Measurements from ENCODE around the gene SPEG. TPM values are rescaled to one million over a fixed set of nuclear protein-coding genes. Genes with fewer than 3 reads are reported as not detected.

SPEG gene
- total and polyA plus RNA-seq, 2 of the 8 experiments (the other 6 are each of a cell fraction or from before 2014, with no cell fraction given), result 19.9 to 32.0 TPM

DNA sequence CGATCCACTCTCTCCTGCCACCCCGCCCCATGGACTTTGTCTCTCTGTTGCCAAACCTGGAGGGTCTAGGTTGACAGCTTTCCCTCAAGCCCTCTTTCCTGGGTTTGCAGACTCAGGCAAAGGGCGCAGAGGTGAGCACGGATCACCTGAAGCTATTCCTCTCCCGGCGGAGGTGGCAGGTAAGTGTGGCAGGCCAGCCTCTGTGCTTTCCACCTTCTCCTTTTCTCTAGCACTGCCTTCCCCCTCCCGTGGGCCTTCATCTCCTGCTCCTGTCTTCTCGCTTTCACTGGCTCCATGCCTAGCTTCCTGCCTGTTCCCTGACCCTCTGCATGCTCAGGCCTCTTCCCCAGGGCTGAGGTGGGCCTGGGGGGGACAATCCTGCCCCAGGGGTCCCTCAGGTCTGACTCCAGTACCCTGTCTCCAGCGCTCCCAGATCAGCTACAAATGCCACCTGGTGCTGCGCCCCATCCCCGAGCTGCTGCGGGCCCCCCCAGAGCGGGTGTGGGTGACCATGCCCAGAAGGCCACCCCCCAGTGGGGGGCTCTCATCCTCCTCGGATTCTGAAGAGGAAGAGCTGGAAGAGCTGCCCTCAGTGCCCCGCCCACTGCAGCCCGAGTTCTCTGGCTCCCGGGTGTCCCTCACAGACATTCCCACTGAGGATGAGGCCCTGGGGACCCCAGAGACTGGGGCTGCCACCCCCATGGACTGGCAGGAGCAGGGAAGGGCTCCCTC, 48.2 kb downstream of the SPEG start:
- FAIRE-seq (no peak), DNase-seq (ENCODE audit: low read depth in 1 of 2, low spot score in 2 of 2) (no peak)
- CTCF ChIA-PET (ENCODE audit: partially characterized antibody), result interaction anchor here (0.6 to 113.1 kb wide), 9 partner anchors 7 to 185 kb away, joined by 3 to 7248 read pairs (median 11); partner anchors contain the start of genes ASIC4, CHPF, DES and DNPEP
- no peak overlapping the region for H3K4me2 ChIP-seq (ENCODE audit: insufficient read depth in 1 of 2, low read depth in 2 of 2, low read length in 2 of 2)
- H4K91ac ChIP-seq (replicated peaks; ENCODE audit: insufficient read length, low read length), result no peak overlapping the region
- peaks cover 8% of the 10 kb centered on the region; the same call in 1 of the 2 replicates for H3K23me2 ChIP-seq (ENCODE audit: low read depth, low read length)
- no peaks in the 10 kb centered on the region for H3K79me2 ChIP-seq (ENCODE audit: control insufficient read depth in 1 of 2, insufficient read depth in 2 of 2, low read length in 2 of 2)
- no peak overlapping the region for H3K4me3 ChIP-seq (ENCODE audit: extremely low read depth in 1 of 4, insufficient read depth in 2 of 4, low read depth in 3 of 4, low read length in 4 of 4)
- 78% methylated on average over 13 of the region's 17 CpGs; no CpG with 5 or more reads in 1 of the 2 experiments for WGBS, 2 experiments (ENCODE audit: extremely low coverage in 1 of 2, insufficient coverage in 1 of 2, insufficient read length in 1 of 2, insufficient replicate concordance in 2 of 2, low coverage in 1 of 2, low lambda C conversion rate in 2 of 2, missing lambda C conversion rate in 1 of 2)
- H3K9ac ChIP-seq (replicated peaks in 1 of 4; ENCODE audit: extremely low read depth in 1 of 4, low read depth in 3 of 4, low read length in 3 of 4), result no peak overlapping the region
- no peaks in the 10 kb centered on the region; the same call in 1 of the 2 replicates for H3K79me1 ChIP-seq (ENCODE audit: low read depth, low read length)
- no peak overlapping the region for H4K8ac ChIP-seq (ENCODE audit: extremely low read depth, insufficient read depth, low read length)
- H4K20me1 ChIP-seq (replicated peaks in 1 of 2; ENCODE audit: control insufficient read depth in 1 of 2, insufficient read depth in 2 of 2, low read length in 2 of 2), result peaks cover 0 to 2% of the 10 kb centered on the region in 2 experiments
- no peak overlapping the region for H2BK20ac ChIP-seq (ENCODE audit: low read length)
- peak overlapping the region; percentile 24; the same call in 1 of the 2 replicates for H2AK5ac ChIP-seq (ENCODE audit: low read depth, low read length)
- H4K5ac ChIP-seq (ENCODE audit: insufficient read length, low read depth, low read length), result no peak overlapping the region
- peaks cover 6 to 37% (median 24%) of the 10 kb centered on the region in 4 experiments for H3K4me1 ChIP-seq (replicated peaks in 1 of 4; ENCODE audit: control insufficient read depth in 3 of 4, insufficient read depth in 4 of 4, low read length in 3 of 4)
- no peak overlapping the region for H3K56ac ChIP-seq (replicated peaks; ENCODE audit: insufficient read length, low read depth, low read length)
- no peaks in the 10 kb centered on the region; a peak in 1 of 8 replicates for H3K36me3 ChIP-seq (ENCODE audit: control insufficient read depth in 2 of 4, insufficient read depth in 4 of 4, low read length in 3 of 4)
- peak overlapping the region; percentile 60; the same call in 1 of the 2 replicates for H3K18ac ChIP-seq (ENCODE audit: extremely low read depth, low read length)
- no peak overlapping the region for H3K23ac ChIP-seq (ENCODE audit: insufficient read length)
- TF ChIP-seq YY1 (IDR thresholded peaks at IDR 0.05; ENCODE audit: low read depth, low read length) (no peak), TEAD4 (IDR thresholded peaks at IDR 0.05; ENCODE audit: low read depth, low read length) (no peak)
- no peak overlapping the region for H2BK15ac ChIP-seq (ENCODE audit: low read length)
- H3K14ac ChIP-seq (ENCODE audit: insufficient read length), result no peak overlapping the region
- no peak overlapping the region for H3K4ac ChIP-seq (replicated peaks; ENCODE audit: insufficient read length, low read depth, low read length)
- POLR2A ChIA-PET (ENCODE audit: partially characterized antibody), result interaction anchor here (1.0 to 19.9 kb wide), 10 partner anchors 13 to 95 kb away, joined by 3 to 216 read pairs (median 7); partner anchors contain the start of genes ASIC4, DNPEP and GMPPA
- no peak overlapping the region for H2BK5ac ChIP-seq (ENCODE audit: low read depth, low read length)
- no peak overlapping the region for H2BK12ac ChIP-seq (ENCODE audit: low read depth, low read length)
- H3K9me3 ChIP-seq (ENCODE audit: insufficient read depth in 2 of 2, low read depth in 1 of 2, low read length in 1 of 2), result no peaks in the 10 kb centered on the region
- H3K27me3 ChIP-seq (replicated peaks in 1 of 4; ENCODE audit: control insufficient read depth in 3 of 4, extremely low read depth in 1 of 4, insufficient read depth in 3 of 4, low read length in 3 of 4), result peaks cover 20 to 45% (median 35%) of the 10 kb centered on the region in 4 experiments
- no peak overlapping the region for H3K27ac ChIP-seq (ENCODE audit: low read depth, low read length)
- no peak overlapping the region for H2BK120ac ChIP-seq (replicated peaks; ENCODE audit: low read depth, low read length)
- no peak overlapping the region for H2AFZ ChIP-seq (ENCODE audit: low read length)
